Measurements from ENCODE around the gene GNG7. TPM values are rescaled to one million over a fixed set of nuclear protein-coding genes. Genes with fewer than 3 reads are reported as not detected.

The GNG7 gene
- total RNA-seq, 2 donors from 2014 or later = 5.7 to 12.9 TPM

GRCh38 chr19:2556221-2557092, 146.0 kb downstream of the GNG7 start:
- no peaks in the 10 kb centered on the region for H3K36me3 ChIP-seq (replicated peaks in 1 of 2; ENCODE audit: insufficient read depth in 1 of 2, low read depth in 2 of 2)
- WGBS, 2 donors = 74 to 81% methylated on average over 14 to 36 of the region's 37 CpGs
- no peak for DNase-seq
- ATAC-seq = peak; percentile 24
- no peak overlapping the region for H3K4me3 ChIP-seq
- intact Hi-C loops (cut with DNase I) = no loop called here
- TF ChIP-seq CTCF (IDR thresholded peaks at IDR 0.05) = no peak
- H3K27me3 ChIP-seq = no peaks in the 10 kb centered on the region
- H3K4me1 ChIP-seq = no peaks in the 10 kb centered on the region
- H3K9me3 ChIP-seq = no peaks in the 10 kb centered on the region
- H3K27ac ChIP-seq = no peak overlapping the region

GRCh38 chr19:2555422-2556220, 146.9 kb downstream of the GNG7 start:
- H3K27me3 ChIP-seq = no peaks in the 10 kb centered on the region
- no peaks in the 10 kb centered on the region for H3K4me1 ChIP-seq
- WGBS, 2 donors = 84 to 85% methylated on average over 29 to 42 of the region's 42 CpGs
- H3K9me3 ChIP-seq = no peaks in the 10 kb centered on the region
- no peak for TF ChIP-seq CTCF (IDR thresholded peaks at IDR 0.05)
- TF ChIP-seq POLR2A (IDR thresholded peaks at IDR 0.05) = no peak
- peak; percentile 11 for ATAC-seq
- H3K27ac ChIP-seq = no peak overlapping the region
- no peak for DNase-seq
- intact Hi-C loops (cut with DNase I) = no loop called here
- H3K4me3 ChIP-seq = no peak overlapping the region
- no peaks in the 10 kb centered on the region for H3K36me3 ChIP-seq (replicated peaks in 1 of 2; ENCODE audit: insufficient read depth in 1 of 2, low read depth in 2 of 2)

- WGBS, 2 donors = 62 to 74% methylated on average over 6 of the region's 6 CpGs
These were observed 147.6 kb downstream of the GNG7 start for GRCh38 chr19:2554856-2555255.

GRCh38 chr19:2553510-2553909, 149.0 kb downstream of the GNG7 start:
- Histone ChIP-seq H3K9me3 (no peaks in the 10 kb centered on the region), H3K27me3 (no peaks in the 10 kb centered on the region), H3K36me3 (replicated peaks in 1 of 2; ENCODE audit: insufficient read depth in 1 of 2, low read depth in 2 of 2) (no peaks in the 10 kb centered on the region), H3K4me1 (no peaks in the 10 kb centered on the region), H3K27ac (no peak overlapping the region), H3K4me3 (no peak overlapping the region)
- WGBS, 2 donors = 67 to 83% methylated on average over 4 of the region's 4 CpGs
- intact Hi-C loops (cut with DNase I) = no loop called here
- no peak for TF ChIP-seq POLR2A (IDR thresholded peaks at IDR 0.05)
- TF ChIP-seq CTCF (IDR thresholded peaks at IDR 0.05) = no peak
- DNase-seq (no peak), ATAC-seq (no peak)

More at GRCh38 chr19:2554856-2555255, 147.6 kb downstream of the GNG7 start:
- no peak overlapping the region for H3K4me3 ChIP-seq
- H3K36me3 ChIP-seq (replicated peaks in 1 of 2; ENCODE audit: insufficient read depth in 1 of 2, low read depth in 2 of 2) = no peaks in the 10 kb centered on the region
- DNase-seq = no peak
- H3K27me3 ChIP-seq = no peaks in the 10 kb centered on the region
- TF ChIP-seq CTCF (IDR thresholded peaks at IDR 0.05) (no peak), POLR2A (IDR thresholded peaks at IDR 0.05) (no peak)
- ATAC-seq = no peak
- intact Hi-C loops (cut with DNase I) = no loop called here
- H3K27ac ChIP-seq = no peak overlapping the region
- no peaks in the 10 kb centered on the region for H3K4me1 ChIP-seq
- H3K9me3 ChIP-seq = no peaks in the 10 kb centered on the region
